Ishikawa (cell line): Measurements from ENCODE around the gene VSX2.

Source experiments
- MAX ChIP-seq: IDR thresholded peaks from 2 replicates; pipeline ENCODE4 v1.6.1; 2012
- TEAD4 ChIP-seq: IDR thresholded peaks from 2 replicates; pipeline ENCODE4 v1.6.1; 2012
- TF ChIP-seq, protein P1 (sequence below): IDR thresholded peaks from 2 replicates; pipeline ENCODE4 v1.6.1; 2012; ENCODE audit warnings: low read depth, mild to moderate bottlenecking

GRCh38 chr14:74203639-74204038, 35.6 kb upstream of the VSX2 start:
- TF ChIP-seq TEAD4 (no peak), MAX (no peak)
- TF ChIP-seq, protein P1, sequence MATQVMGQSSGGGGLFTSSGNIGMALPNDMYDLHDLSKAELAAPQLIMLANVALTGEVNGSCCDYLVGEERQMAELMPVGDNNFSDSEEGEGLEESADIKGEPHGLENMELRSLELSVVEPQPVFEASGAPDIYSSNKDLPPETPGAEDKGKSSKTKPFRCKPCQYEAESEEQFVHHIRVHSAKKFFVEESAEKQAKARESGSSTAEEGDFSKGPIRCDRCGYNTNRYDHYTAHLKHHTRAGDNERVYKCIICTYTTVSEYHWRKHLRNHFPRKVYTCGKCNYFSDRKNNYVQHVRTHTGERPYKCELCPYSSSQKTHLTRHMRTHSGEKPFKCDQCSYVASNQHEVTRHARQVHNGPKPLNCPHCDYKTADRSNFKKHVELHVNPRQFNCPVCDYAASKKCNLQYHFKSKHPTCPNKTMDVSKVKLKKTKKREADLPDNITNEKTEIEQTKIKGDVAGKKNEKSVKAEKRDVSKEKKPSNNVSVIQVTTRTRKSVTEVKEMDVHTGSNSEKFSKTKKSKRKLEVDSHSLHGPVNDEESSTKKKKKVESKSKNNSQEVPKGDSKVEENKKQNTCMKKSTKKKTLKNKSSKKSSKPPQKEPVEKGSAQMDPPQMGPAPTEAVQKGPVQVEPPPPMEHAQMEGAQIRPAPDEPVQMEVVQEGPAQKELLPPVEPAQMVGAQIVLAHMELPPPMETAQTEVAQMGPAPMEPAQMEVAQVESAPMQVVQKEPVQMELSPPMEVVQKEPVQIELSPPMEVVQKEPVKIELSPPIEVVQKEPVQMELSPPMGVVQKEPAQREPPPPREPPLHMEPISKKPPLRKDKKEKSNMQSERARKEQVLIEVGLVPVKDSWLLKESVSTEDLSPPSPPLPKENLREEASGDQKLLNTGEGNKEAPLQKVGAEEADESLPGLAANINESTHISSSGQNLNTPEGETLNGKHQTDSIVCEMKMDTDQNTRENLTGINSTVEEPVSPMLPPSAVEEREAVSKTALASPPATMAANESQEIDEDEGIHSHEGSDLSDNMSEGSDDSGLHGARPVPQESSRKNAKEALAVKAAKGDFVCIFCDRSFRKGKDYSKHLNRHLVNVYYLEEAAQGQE: no peak
